ENCODE data around the gene CLSTN3. TPM values are rescaled to one million over a fixed set of nuclear protein-coding genes. Genes with fewer than 3 reads are reported as not detected.

CLSTN3 gene
- total RNA-seq, 1 donor from 2014 or later, result 30.4 TPM

DNA sequence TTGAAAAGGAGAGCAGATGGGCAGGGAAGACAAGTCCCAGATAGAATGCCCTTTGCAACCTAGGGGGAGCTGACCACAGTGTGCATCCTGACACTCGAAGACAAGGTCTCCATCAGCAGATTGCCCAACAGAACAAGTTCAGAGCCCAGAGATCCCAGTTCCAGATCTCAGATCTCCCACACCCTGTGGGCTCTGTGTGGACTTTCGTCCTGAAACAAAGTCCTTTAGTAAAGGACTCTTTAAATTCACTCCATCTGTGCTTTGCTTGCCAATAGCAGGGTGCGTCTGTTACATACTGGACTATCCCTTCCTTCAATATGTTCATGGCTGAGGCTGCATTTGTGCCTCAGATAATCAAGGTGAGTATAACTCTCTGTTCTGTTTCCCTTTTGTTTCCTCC lies 12.5 kb upstream of the CLSTN3 start:
- Mint-ChIP-seq H3K4me1 (peaks cover 4% of the 10 kb centered on the region), H3K4me3 (no peak overlapping the region), H3K36me3 (ENCODE audit: low read depth) (no peaks in the 10 kb centered on the region), H3K27me3 (ENCODE audit: low read depth) (no peaks in the 10 kb centered on the region), H3K9me3 (no peaks in the 10 kb centered on the region), H3K27ac (ENCODE audit: unreplicated experiment) (no peak overlapping the region)
- DNase-seq (ENCODE audit: low read depth, low spot score), result no peak
- TF ChIP-seq, protein P1, sequence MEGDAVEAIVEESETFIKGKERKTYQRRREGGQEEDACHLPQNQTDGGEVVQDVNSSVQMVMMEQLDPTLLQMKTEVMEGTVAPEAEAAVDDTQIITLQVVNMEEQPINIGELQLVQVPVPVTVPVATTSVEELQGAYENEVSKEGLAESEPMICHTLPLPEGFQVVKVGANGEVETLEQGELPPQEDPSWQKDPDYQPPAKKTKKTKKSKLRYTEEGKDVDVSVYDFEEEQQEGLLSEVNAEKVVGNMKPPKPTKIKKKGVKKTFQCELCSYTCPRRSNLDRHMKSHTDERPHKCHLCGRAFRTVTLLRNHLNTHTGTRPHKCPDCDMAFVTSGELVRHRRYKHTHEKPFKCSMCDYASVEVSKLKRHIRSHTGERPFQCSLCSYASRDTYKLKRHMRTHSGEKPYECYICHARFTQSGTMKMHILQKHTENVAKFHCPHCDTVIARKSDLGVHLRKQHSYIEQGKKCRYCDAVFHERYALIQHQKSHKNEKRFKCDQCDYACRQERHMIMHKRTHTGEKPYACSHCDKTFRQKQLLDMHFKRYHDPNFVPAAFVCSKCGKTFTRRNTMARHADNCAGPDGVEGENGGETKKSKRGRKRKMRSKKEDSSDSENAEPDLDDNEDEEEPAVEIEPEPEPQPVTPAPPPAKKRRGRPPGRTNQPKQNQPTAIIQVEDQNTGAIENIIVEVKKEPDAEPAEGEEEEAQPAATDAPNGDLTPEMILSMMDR (conservative IDR thresholded peaks at IDR 0.05), result no peak

DNA sequence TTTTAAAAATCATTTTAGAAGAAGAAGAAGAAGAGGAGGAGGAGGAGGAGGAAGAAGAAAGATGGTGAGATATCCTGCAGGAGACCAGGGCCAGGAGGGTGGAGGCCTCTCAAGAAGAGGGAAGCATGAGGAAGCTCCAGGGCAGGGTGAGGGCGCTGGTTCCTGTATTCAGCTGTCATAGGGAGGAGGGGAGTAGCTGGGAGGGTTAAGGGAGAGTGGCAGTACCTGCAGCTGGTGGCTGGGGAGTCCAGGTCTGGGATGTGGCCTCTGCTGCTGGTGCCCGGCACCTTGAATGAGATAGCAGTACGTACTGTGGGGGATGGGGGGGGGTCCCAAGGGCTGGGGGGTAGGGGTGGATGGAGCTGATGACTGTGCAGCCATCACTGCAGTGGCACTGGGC lies 11.3 kb upstream of the CLSTN3 start:
- no peak overlapping the region for H3K27ac Mint-ChIP-seq (ENCODE audit: unreplicated experiment)
- no peaks in the 10 kb centered on the region for H3K27me3 Mint-ChIP-seq (ENCODE audit: low read depth)
- TF ChIP-seq, protein P1 (conservative IDR thresholded peaks at IDR 0.05), result no peak
- no peaks in the 10 kb centered on the region for H3K36me3 Mint-ChIP-seq (ENCODE audit: low read depth)
- no peaks in the 10 kb centered on the region for H3K9me3 Mint-ChIP-seq
- no peak for DNase-seq (ENCODE audit: low read depth, low spot score)
- H3K4me1 Mint-ChIP-seq, result peaks cover 8% of the 10 kb centered on the region
- H3K4me3 Mint-ChIP-seq, result no peak overlapping the region

DNA sequence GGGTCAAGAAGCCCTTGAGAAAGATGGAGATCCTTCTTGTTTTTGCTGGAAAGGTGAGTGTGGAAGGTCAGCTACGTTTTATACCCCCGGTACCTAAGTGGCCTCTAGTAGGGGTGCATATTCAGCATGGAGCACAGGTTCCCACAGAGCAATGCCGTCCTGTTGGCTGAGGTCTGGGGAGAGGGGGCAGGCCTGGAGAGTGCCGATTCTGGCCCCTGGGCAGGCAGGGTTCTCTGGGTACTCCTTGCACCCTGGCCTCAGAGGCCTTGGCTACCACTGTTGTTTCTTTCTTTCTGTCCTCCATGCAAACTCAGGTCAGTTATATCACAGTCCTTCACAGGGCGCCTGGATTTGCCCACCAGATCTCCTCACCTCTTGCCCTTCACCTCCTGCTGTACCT lies 10.0 kb upstream of the CLSTN3 start:
- Mint-ChIP-seq H3K27me3 (ENCODE audit: low read depth) (no peaks in the 10 kb centered on the region), H3K36me3 (ENCODE audit: low read depth) (no peaks in the 10 kb centered on the region), H3K27ac (ENCODE audit: unreplicated experiment) (no peak overlapping the region), H3K4me1 (peaks cover 14% of the 10 kb centered on the region), H3K9me3 (no peaks in the 10 kb centered on the region), H3K4me3 (no peak overlapping the region)
- DNase-seq (ENCODE audit: low read depth, low spot score), result no peak
- TF ChIP-seq, protein P1 (conservative IDR thresholded peaks at IDR 0.05), result no peak

DNA sequence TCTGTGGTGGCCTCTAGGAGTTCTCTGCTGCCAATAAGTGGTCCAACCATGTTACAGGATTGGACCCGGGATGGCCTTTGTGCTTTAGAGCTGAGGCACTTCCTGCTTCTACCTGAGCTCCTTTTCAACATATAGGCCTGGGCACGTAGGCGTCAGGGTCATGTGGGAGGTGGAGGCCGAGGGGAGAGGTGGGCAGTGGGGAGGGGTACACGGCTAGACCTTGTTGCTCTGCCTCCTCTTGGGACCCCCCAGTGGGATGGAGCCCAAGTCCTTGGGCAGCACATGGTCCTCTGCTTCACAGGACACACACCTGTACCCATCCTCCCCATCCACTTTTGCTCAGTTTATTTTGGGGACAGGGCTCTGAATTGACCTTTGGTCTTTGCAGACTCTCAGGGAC lies 8.8 kb upstream of the CLSTN3 start:
- TF ChIP-seq, protein P1 (conservative IDR thresholded peaks at IDR 0.05), result no peak
- no peaks in the 10 kb centered on the region for H3K27me3 Mint-ChIP-seq (ENCODE audit: low read depth)
- H3K36me3 Mint-ChIP-seq (ENCODE audit: low read depth), result no peaks in the 10 kb centered on the region
- no peak overlapping the region for H3K27ac Mint-ChIP-seq (ENCODE audit: unreplicated experiment)
- H3K4me3 Mint-ChIP-seq, result no peak overlapping the region
- no peaks in the 10 kb centered on the region for H3K9me3 Mint-ChIP-seq
- H3K4me1 Mint-ChIP-seq, result peaks cover 14% of the 10 kb centered on the region
- DNase-seq (ENCODE audit: low read depth, low spot score), result no peak

DNA sequence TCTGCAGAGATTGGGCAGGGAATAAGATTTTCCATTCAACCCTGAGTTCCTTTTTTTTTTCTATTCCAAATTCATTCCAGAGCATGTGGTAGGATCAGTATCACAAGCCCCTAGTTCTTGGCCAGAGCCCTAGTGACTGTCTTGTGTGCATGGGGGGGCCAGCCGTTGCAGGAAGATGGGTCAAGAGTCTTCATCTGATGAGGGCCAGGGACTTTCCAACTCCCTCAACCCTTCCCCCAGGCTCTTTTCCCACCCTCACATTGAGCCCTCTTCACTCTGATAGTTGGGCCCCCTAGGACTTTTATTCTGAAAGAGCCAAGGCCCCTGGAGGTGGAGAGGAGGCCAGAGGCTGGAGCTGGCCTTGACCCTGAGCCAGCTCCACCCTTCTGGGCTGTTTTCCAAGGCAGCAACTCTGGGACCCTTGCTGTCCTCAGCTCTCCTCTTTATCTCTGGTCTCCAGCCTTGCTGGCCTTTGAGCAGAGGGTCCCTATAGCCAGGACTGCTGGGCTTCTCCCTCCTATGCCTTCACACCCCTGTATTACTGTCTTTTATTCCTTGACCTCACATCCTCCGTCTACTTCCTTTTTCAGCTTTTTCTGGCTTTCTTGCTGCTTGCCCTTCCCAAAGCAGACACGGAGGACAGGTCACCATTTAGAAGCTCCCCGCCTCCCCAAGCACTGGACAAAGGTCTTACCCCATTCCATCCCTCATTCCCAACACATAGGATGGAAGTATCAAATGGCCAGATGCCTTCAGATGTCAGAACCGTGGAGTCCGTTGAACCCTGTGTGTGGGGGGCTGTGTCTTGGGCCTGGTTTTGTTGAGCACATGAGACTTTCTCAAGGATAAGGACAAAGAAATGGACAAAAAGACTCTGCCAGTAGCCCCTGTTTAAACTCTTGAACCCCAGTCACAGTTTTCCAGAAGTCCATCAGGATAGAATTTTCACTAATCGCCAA lies 7.1 kb upstream of the CLSTN3 start:
- Mint-ChIP-seq H3K9me3 (no peaks in the 10 kb centered on the region), H3K27ac (ENCODE audit: unreplicated experiment) (no peak overlapping the region), H3K4me3 (no peak overlapping the region), H3K36me3 (ENCODE audit: low read depth) (no peaks in the 10 kb centered on the region), H3K4me1 (peaks cover 14% of the 10 kb centered on the region), H3K27me3 (ENCODE audit: low read depth) (peaks cover 7% of the 10 kb centered on the region)
- TF ChIP-seq, protein P1 (conservative IDR thresholded peaks at IDR 0.05), result no peak
- no peak for DNase-seq (ENCODE audit: low read depth, low spot score)

Measured in neural crest cell (in vitro differentiated cells).